HG03565 (cell line): ENCODE measurements around the gene CCDC90B.
"Not testable (repeated sequence)": the region's sequence is repeated elsewhere in the genome, so short reads cannot be mapped to it uniquely, and the experiment has no call there.

Experiments used
- ATAC-seq: cut with Tn5 transposase; IDR thresholded peaks from one replicate; pipeline ENCODE4 v1.9.1; 2021; ENCODE audit warnings: mild to moderate bottlenecking, moderate library complexity; ENCODE audit not compliant: unreplicated experiment

The CCDC90B gene

GRCh38 chr11:83292709-83293456 is 6.7 kb upstream of the CCDC90B start:
- peak; percentile 69 for ATAC-seq

- no peak for ATAC-seq
Observed at GRCh38 chr11:83287631-83288030, 1.5 kb upstream of the CCDC90B start.

- peak; percentile 23 for ATAC-seq
Observed at GRCh38 chr11:83285151-83285770, 906 bp downstream of the CCDC90B start.

GRCh38 chr11:83284501-83285150 is 1.5 kb downstream of the CCDC90B start:
- ATAC-seq: no peak

- ATAC-seq: no peak
Observed at GRCh38 chr11:83282084-83282716, 4.0 kb downstream of the CCDC90B start.

- no peak for ATAC-seq
Observed at GRCh38 chr11:83280256-83280655, 5.9 kb downstream of the CCDC90B start.

- no peak for ATAC-seq
Observed at GRCh38 chr11:83278351-83278750, 7.8 kb downstream of the CCDC90B start.

- no peak for ATAC-seq
Observed at GRCh38 chr11:83275888-83276641, 10.1 kb downstream of the CCDC90B start.

- no peak for ATAC-seq
Observed at GRCh38 chr11:83272627-83273026, 13.5 kb downstream of the CCDC90B start.

GRCh38 chr11:83271734-83272133 is 14.4 kb downstream of the CCDC90B start:
- ATAC-seq: not testable (repeated sequence)

- ATAC-seq: not testable (repeated sequence)
Observed at GRCh38 chr11:83269080-83269479, 17.1 kb downstream of the CCDC90B start.

- ATAC-seq: no peak
Observed at GRCh38 chr11:83265331-83265730, 20.8 kb downstream of the CCDC90B start.

- no peak for ATAC-seq
Observed at GRCh38 chr11:83259559-83259958, 26.6 kb downstream of the CCDC90B start.

- ATAC-seq: no peak
Observed at GRCh38 chr11:83257761-83258168, 28.4 kb downstream of the CCDC90B start.

GRCh38 chr11:83256602-83257340 is 29.4 kb downstream of the CCDC90B start:
- ATAC-seq: no peak

- no peak for ATAC-seq
Observed at GRCh38 chr11:83255366-83255765, 30.8 kb downstream of the CCDC90B start.

GRCh38 chr11:83252941-83253340 is 33.2 kb downstream of the CCDC90B start:
- ATAC-seq: no peak

- ATAC-seq: no peak
Observed at GRCh38 chr11:83252266-83252665, 33.9 kb downstream of the CCDC90B start.

GRCh38 chr11:83249972-83250593 is 36.1 kb downstream of the CCDC90B start:
- ATAC-seq: peak; percentile 50

- no peak for ATAC-seq
Observed at GRCh38 chr11:83249445-83249844, 36.7 kb downstream of the CCDC90B start.
